ENCODE results near the gene WDR64. TPM values are rescaled to one million over a fixed set of nuclear protein-coding genes. Genes with fewer than 3 reads are reported as not detected.

Gene WDR64
- total RNA-seq, 1 experiment from 2014 or later, result not detected

DNA sequence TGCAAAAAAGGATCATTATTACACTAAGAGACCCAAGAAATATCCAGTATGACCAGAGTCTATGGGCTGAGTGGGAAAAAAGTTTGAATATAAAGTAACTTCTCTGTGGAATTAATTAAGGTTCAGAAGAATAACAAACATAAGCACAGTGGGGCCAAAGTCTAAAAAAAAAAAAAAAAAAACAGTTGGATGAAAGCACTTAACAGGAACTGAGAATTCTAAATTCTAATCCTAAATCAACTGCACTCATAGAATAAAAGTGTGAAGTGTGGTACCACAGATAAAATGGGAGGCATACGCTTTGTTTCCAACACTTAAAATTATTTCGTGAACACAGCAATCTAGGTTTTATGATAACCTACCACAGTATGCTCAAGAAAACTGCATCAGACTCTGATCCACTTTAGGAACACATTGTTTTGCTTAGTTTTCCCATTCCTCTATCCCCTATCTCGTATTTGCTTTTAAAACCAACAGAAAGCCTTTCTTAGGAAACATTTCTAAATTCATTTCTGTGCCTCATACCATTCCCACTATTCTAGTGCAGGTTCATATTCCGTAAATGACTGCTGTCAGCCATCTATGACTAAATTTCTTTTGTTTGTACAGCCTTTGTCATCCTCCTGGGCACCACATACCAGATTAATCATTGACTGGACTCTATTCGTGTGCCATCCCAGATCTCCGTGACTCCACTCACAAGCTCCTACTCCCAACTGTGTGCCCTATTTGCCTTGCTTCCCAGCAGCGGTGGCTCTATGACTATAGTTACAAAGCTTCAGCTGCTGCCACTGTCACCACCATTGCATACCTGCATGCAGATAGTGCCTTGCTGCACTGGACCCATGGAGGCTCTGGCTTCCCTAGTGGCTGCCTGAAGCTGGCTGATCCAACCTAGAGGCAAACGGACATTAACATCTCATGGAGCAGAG, 36.8 kb upstream of the WDR64 start:
- no peak for DNase-seq (ENCODE audit: low spot score)
- TF ChIP-seq, protein P1, sequence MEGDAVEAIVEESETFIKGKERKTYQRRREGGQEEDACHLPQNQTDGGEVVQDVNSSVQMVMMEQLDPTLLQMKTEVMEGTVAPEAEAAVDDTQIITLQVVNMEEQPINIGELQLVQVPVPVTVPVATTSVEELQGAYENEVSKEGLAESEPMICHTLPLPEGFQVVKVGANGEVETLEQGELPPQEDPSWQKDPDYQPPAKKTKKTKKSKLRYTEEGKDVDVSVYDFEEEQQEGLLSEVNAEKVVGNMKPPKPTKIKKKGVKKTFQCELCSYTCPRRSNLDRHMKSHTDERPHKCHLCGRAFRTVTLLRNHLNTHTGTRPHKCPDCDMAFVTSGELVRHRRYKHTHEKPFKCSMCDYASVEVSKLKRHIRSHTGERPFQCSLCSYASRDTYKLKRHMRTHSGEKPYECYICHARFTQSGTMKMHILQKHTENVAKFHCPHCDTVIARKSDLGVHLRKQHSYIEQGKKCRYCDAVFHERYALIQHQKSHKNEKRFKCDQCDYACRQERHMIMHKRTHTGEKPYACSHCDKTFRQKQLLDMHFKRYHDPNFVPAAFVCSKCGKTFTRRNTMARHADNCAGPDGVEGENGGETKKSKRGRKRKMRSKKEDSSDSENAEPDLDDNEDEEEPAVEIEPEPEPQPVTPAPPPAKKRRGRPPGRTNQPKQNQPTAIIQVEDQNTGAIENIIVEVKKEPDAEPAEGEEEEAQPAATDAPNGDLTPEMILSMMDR (conservative IDR thresholded peaks at IDR 0.05; ENCODE audit: low read depth, low read length), result no peak
- TF ChIP-seq EZH2 (IDR thresholded peaks at IDR 0.05; ENCODE audit: borderline replicate concordance, low read depth, low read length, poor library complexity, severe bottlenecking), result no peak
- ChIA-PET CTCF (no interaction called here), POLR2A (ENCODE audit: low non-redundant PET) (no interaction called here)
- no TSS peak for BruUV-seq (replicated peaks)
- H3K4me1 ChIP-seq (ENCODE audit: insufficient read depth, low read length, poor library complexity, severe bottlenecking), result no peaks in the 10 kb centered on the region
- intact Hi-C loops (cut with micrococcal nuclease; ENCODE audit: unreplicated experiment), result loop anchor here (10.0 kb wide), 1 partner anchor 399 kb away; no protein-coding TSS in a partner anchor
- no peak overlapping the region for H3K27ac ChIP-seq (ENCODE audit: low read depth, low read length, poor library complexity, severe bottlenecking)
- no peaks in the 10 kb centered on the region for H3K9me3 ChIP-seq (ENCODE audit: low read depth, low read length, poor library complexity, severe bottlenecking)
- no peaks in the 10 kb centered on the region for H3K36me3 ChIP-seq (ENCODE audit: insufficient read depth, low read length, poor library complexity, severe bottlenecking)
- no peaks in the 10 kb centered on the region for H3K27me3 ChIP-seq (replicated peaks; ENCODE audit: insufficient read depth, low read depth, low read length, poor library complexity)
- H3K4me3 ChIP-seq (ENCODE audit: low read depth, low read length, poor library complexity, severe bottlenecking), result no peak overlapping the region

DNA sequence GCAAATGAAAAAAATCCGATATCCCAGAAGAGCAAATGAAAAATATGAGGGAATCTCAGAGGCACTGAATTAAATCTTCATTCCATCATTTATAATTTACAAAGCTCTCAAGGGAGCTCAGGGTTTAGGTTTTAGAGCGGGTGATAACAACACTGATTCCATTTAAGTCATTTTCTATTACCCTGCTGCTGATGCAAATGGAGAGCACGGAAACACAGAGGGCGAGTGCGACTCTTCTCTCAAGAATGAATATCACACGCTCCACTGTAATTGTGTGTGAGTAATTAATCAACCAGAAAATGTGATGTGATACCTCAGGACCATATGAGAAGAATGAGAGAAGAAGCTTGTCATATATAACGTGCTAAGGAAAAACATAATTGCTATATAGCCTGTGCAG, 34.7 kb upstream of the WDR64 start:
- H3K27ac ChIP-seq (ENCODE audit: low read depth, low read length, poor library complexity, severe bottlenecking), result no peak overlapping the region
- CTCF ChIA-PET, result no interaction called here
- BruUV-seq (replicated peaks), result no TSS peak

DNA sequence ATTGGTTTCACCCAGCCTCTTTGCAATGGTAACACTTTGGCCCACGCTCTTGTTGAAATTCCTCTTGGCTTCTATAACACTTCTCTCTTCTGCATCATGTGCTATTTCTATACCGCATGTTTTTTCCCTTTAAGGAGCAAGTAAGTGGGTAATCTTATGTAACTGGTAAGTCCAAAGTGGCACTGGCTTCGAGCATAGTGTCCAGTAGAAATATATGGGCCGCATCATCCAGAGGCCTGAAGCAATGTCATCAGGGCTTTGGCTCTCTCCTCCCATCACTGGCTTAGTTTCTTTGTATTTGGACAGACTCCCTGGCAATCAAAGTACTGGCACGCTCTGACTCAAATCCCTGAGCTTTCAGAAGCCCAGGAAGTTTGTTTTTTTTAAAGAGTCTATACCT, 29.4 kb upstream of the WDR64 start:
- TF ChIP-seq, protein P1 (conservative IDR thresholded peaks at IDR 0.05; ENCODE audit: low read depth, low read length), result no peak
- no peak for TF ChIP-seq EZH2 (IDR thresholded peaks at IDR 0.05; ENCODE audit: borderline replicate concordance, low read depth, low read length, poor library complexity, severe bottlenecking)
- DNase-seq (ENCODE audit: low spot score), result no peak
- Histone ChIP-seq H3K9me3 (ENCODE audit: low read depth, low read length, poor library complexity, severe bottlenecking) (no peaks in the 10 kb centered on the region), H3K4me1 (ENCODE audit: insufficient read depth, low read length, poor library complexity, severe bottlenecking) (peaks cover 3% of the 10 kb centered on the region), H3K27me3 (replicated peaks; ENCODE audit: insufficient read depth, low read depth, low read length, poor library complexity) (no peaks in the 10 kb centered on the region), H3K27ac (ENCODE audit: low read depth, low read length, poor library complexity, severe bottlenecking) (no peak overlapping the region), H3K4me3 (ENCODE audit: low read depth, low read length, poor library complexity, severe bottlenecking) (no peak overlapping the region), H3K36me3 (ENCODE audit: insufficient read depth, low read length, poor library complexity, severe bottlenecking) (no peaks in the 10 kb centered on the region)
- POLR2A ChIA-PET (ENCODE audit: low non-redundant PET), result no interaction called here
- BruUV-seq (replicated peaks), result no TSS peak
- intact Hi-C loops (cut with micrococcal nuclease; ENCODE audit: unreplicated experiment), result no loop called here
- CTCF ChIA-PET, result no interaction called here

More for the DNA sequence above, 34.7 kb upstream of the WDR64 start:
- Histone ChIP-seq H3K4me3 (ENCODE audit: low read depth, low read length, poor library complexity, severe bottlenecking) (no peak overlapping the region), H3K9me3 (ENCODE audit: low read depth, low read length, poor library complexity, severe bottlenecking) (no peaks in the 10 kb centered on the region), H3K27me3 (replicated peaks; ENCODE audit: insufficient read depth, low read depth, low read length, poor library complexity) (no peaks in the 10 kb centered on the region), H3K36me3 (ENCODE audit: insufficient read depth, low read length, poor library complexity, severe bottlenecking) (no peaks in the 10 kb centered on the region), H3K4me1 (ENCODE audit: insufficient read depth, low read length, poor library complexity, severe bottlenecking) (no peaks in the 10 kb centered on the region)
- POLR2A ChIA-PET (ENCODE audit: low non-redundant PET), result no interaction called here
- no peak for TF ChIP-seq EZH2 (IDR thresholded peaks at IDR 0.05; ENCODE audit: borderline replicate concordance, low read depth, low read length, poor library complexity, severe bottlenecking)
- TF ChIP-seq, protein P1 (conservative IDR thresholded peaks at IDR 0.05; ENCODE audit: low read depth, low read length), result no peak
- DNase-seq (ENCODE audit: low spot score), result no peak
- intact Hi-C loops (cut with micrococcal nuclease; ENCODE audit: unreplicated experiment), result loop anchor here (10.0 kb wide), 1 partner anchor 397 kb away; no protein-coding TSS in a partner anchor

All from A673 (cell line).